Cardiac fibroblast (primary cell): ENCODE data around the gene HEXD.
A peak's percentile ranks its signal among the peaks of the same experiment; 100 is the strongest.

Experiments
- DNase-seq, 2 donors: peaks; one replicate each; pipeline versions ENCODE4 v3.0.0 to v3.0.0-alpha.2; 2010; ENCODE audit warnings: low read depth in 2 of 2
- H3K4me3 ChIP-seq, 2 donors: replicated peaks in 1 of 2; 1 replicate in 1 of 2; 2 replicates in 1 of 2; pipeline ENCODE4 v1.5.1; 2011; ENCODE audit warnings: low read depth in 2 of 2, low read length in 2 of 2, mild to moderate bottlenecking in 2 of 2, moderate library complexity in 1 of 2
- TF ChIP-seq, protein P1 (sequence below): IDR thresholded peaks from one replicate; pipeline ENCODE4 v1.5.1; 2011; ENCODE audit warnings: low read depth, mild to moderate bottlenecking, low read length, inconsistent platforms

HEXD gene

DNA sequence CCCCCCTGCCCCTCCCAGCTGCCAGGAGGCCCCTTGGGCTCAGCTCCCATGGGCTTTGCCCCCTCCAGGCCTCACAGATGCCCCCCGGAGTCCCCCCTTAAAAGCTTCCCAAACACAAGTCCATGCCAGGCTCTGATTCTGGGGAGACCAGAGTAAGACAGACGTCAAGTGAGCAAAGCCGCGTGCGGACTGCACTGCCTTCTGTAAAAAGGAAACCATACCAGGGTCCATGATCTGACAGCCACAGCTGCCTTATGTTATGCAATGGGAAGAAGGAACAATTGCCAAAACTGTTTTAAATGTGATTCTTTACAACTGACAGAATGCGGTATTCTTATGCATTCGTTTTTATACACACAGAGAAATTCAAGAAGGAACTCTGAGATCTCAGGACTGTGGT, 17.9 kb upstream of the HEXD start:
- peak in 1 of 2 donors; percentile 27 for DNase-seq
- TF ChIP-seq, protein P1, sequence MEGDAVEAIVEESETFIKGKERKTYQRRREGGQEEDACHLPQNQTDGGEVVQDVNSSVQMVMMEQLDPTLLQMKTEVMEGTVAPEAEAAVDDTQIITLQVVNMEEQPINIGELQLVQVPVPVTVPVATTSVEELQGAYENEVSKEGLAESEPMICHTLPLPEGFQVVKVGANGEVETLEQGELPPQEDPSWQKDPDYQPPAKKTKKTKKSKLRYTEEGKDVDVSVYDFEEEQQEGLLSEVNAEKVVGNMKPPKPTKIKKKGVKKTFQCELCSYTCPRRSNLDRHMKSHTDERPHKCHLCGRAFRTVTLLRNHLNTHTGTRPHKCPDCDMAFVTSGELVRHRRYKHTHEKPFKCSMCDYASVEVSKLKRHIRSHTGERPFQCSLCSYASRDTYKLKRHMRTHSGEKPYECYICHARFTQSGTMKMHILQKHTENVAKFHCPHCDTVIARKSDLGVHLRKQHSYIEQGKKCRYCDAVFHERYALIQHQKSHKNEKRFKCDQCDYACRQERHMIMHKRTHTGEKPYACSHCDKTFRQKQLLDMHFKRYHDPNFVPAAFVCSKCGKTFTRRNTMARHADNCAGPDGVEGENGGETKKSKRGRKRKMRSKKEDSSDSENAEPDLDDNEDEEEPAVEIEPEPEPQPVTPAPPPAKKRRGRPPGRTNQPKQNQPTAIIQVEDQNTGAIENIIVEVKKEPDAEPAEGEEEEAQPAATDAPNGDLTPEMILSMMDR, result no peak
- H3K4me3 ChIP-seq, result no peak overlapping the region

DNA sequence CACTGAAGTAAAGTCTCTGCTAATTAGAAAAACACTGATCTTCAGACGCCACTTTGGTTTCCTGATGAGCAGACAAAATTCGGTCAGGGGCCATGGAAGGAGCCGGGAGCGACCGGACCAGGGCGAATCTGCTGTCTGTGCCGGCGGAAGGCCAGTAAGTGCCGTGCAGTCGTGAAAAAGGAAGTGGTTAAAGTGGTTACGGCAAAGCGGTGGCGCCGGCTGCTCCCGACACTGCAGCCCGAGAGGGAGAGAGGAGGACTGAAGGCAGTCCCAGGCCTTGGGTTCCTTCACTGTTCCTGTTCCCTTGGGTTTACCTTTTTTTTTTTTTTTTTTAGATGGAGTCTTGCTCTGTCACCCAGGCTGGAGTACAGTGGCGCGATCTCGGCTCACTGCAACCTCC, 17.3 kb upstream of the HEXD start:
- H3K4me3 ChIP-seq, result no peak overlapping the region
- TF ChIP-seq, protein P1, result no peak
- DNase-seq, result no peak

DNA sequence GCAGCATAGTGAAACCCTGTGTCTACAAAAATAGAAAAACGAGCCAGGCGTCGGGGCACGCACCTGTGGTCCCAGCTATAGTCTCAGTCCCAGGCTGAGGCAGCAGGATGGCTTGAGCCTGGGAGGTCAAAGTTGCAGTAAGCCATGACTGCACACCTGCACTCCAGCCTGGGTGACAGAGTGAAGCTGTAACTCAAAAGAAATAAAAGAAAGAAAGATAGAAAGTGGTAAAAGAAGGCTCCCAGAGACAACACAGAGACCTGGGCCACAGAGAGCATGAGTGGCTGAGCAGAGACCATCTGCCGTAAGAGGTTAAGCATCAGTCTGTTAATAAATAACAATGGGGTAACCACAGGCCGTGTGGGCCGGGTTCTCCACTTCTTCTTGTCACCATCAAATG, 15.3 kb upstream of the HEXD start:
- no peak overlapping the region for H3K4me3 ChIP-seq
- DNase-seq, result no peak
- TF ChIP-seq, protein P1, result no peak

DNA sequence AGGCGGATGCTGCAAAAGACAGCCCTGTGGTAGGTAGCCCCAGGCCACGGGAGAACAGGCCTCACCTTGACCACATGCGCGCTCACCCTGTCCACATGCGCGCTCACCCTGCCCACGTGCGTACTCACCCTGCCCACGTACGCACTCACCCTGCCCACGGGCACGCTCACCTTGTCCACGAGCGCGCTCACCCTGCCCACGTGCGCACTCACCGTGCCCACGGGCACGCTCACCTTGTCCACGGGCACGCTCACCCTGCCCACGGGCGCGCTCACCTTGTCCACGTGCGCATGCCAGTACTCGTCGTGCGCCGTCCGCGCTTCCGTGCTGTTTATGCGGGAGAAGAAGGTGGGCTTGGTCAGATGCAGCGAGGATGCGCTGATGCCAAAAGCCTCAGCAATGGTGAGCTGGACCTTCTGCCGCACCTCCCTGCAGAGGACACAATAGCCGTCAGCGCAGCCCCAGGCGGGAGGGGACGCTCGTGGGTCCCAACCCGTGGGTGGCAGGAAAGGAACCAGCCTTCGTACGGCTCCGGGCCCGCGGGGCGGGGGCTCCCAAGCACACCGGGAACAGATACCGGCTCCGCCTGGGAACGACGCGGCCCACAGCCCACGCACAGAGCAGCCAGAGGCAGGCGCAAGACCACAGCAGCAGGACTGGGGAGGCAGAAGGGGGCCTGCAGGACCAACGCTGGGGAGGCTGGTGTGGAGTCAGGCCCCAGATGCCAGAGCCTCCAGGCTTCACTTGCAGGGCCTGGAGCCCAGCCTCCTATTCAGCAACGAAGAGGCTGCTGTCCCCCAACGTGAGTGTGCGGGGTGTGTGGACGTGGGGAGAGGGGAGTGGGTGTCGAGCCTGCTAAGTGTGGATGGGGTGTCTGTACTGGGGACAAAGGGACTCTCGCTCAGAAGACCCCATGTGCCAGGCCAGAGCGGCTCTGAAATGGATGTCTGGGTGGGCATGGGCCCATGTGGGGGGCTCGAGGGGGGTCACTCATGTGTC, 14.2 kb upstream of the HEXD start:
- no peak for DNase-seq
- H3K4me3 ChIP-seq, result no peak overlapping the region
- TF ChIP-seq, protein P1, result no peak

DNA sequence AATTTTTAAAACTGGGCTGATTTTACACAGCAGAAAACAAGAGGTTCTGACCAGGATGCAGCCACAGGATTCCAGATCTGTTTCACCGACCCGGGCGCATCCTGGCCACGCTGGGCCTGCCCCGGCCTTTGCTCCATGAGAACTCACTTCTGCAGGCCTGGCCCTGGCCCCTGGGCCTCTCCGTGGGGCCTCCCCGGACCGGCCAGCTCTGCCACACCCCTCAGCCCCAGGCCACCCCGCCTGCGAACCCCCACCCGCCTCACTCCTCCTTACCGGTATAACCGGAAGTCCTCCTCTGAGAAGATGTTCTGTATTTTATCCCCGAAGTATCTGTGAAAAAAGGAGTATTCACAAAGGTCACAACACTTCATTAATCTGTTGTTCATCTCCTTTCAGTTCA, 13.1 kb upstream of the HEXD start:
- no peak overlapping the region for H3K4me3 ChIP-seq
- TF ChIP-seq, protein P1, result no peak
- no peak for DNase-seq

DNA sequence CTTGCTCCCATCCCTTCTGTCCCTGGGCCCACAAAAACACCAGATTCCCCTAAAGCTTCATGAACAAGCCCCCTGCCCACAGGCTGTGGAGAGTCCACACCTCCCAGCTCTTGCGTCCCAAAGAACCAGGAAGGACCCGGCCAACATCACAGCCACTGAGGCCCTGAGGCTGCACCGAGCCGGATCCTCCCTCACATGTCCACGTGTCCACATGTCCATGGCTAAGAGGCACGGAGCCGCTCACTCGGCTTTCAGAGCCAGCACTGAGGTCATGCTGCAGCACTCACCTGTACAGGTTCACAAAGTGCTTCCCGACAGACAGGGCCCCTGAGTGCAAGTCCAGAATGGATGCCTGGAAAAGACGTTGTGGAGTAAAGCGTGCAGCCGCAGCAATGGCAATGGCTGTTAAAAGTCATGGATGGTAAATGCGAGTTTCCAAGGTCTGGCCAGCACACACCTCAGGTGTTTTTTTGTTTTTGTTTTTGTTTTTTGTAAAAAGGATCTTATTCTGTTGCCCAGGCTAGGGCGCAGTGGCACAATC, 11.9 kb upstream of the HEXD start:
- DNase-seq, result no peak
- TF ChIP-seq, protein P1, result no peak
- H3K4me3 ChIP-seq, result no peak overlapping the region
